Measurements from ENCODE around the gene HSDL1. TPM values are rescaled to one million over a fixed set of nuclear protein-coding genes. Genes with fewer than 3 reads are reported as not detected.

Gene HSDL1
- total RNA-seq, 1 donor from 2014 or later = 23.3 TPM

GRCh38 chr16:84184775-84185174, 39.8 kb upstream of the HSDL1 start:
- no peak for TF ChIP-seq CTCF (conservative IDR thresholded peaks at IDR 0.05; ENCODE audit: low read depth, low read length)
- no peak overlapping the region for H3K4me3 ChIP-seq (ENCODE audit: low read depth, low read length)
- no peak for DNase-seq (ENCODE audit: low read depth)

GRCh38 chr16:84183911-84184591, 39.1 kb upstream of the HSDL1 start:
- DNase-seq (ENCODE audit: low read depth) = no peak
- TF ChIP-seq CTCF (conservative IDR thresholded peaks at IDR 0.05; ENCODE audit: low read depth, low read length) = peak; percentile 27
- no peak overlapping the region for H3K4me3 ChIP-seq (ENCODE audit: low read depth, low read length)

GRCh38 chr16:84183572-84183875, 38.5 kb upstream of the HSDL1 start:
- no peak overlapping the region for H3K4me3 ChIP-seq (ENCODE audit: low read depth, low read length)
- no peak for DNase-seq (ENCODE audit: low read depth)
- TF ChIP-seq CTCF (conservative IDR thresholded peaks at IDR 0.05; ENCODE audit: low read depth, low read length) = no peak

GRCh38 chr16:84182680-84183571, 37.9 kb upstream of the HSDL1 start:
- no peak for DNase-seq (ENCODE audit: low read depth)
- no peak for TF ChIP-seq CTCF (conservative IDR thresholded peaks at IDR 0.05; ENCODE audit: low read depth, low read length)
- H3K4me3 ChIP-seq (ENCODE audit: low read depth, low read length) = no peak overlapping the region

GRCh38 chr16:84182104-84182503, 37.1 kb upstream of the HSDL1 start:
- no peak for DNase-seq (ENCODE audit: low read depth)
- TF ChIP-seq CTCF (conservative IDR thresholded peaks at IDR 0.05; ENCODE audit: low read depth, low read length) = no peak
- H3K4me3 ChIP-seq (ENCODE audit: low read depth, low read length) = no peak overlapping the region

DNA sequence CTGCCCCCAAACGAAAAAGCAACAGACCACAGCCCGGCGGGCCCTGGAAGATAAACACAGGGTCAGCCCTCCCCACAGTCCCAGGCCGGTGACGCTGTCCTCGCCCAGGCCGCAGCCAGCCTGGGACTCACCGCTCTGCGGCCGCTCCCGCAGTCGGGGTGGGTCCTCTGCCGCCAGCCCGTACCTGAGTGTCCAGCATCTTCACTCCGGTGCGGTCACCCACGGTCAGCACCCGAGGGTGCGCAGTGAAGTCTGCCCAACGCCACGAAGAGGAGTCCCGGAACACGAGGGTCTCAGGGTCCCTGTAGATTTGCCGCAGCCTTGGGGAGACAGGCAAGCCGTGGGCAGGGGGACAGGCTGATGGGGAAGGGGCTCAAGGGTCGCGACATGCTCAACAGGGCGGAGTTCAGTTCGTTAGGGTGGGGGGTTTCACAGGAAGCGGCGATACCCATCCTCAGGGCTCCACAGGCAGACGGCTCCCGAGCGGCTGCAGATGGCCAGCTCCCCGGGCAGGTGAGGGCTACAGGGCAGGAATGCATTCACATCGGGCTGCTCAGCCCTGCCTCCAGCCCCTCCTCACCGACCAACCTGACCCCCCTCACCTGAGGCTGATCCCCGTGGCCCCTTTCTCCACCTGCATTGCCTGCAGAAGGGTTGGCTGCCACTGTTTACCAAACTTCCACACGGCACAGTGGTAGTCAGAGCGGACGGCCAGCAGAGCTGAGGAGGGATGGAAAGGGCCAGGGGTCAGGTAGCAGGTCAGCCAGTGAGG, 36.4 kb upstream of the HSDL1 start:
- TF ChIP-seq CTCF (conservative IDR thresholded peaks at IDR 0.05; ENCODE audit: low read depth, low read length) = no peak
- no peak for DNase-seq (ENCODE audit: low read depth)
- no peak overlapping the region for H3K4me3 ChIP-seq (ENCODE audit: low read depth, low read length)
